GM23338 (cell line): ENCODE measurements around the gene TMEM121. TPM values are rescaled to one million over a fixed set of nuclear protein-coding genes. Genes with fewer than 3 reads are reported as not detected.

Source experiments
- ATAC-seq: fragments of 200-7000 bp; cut with Tn5 transposase; 3 replicates; pipeline ENCODE4 v1.9.1; 2020
- DNase-seq: peaks from one replicate; pipeline ENCODE4 v3.0.0-alpha.2; 2015; ENCODE audit warnings: low spot score
- H2AFZ ChIP-seq: fragments of 200-600 bp; sonication (generic); 2 replicates; pipeline ENCODE4 v1.8.0; 2016; ENCODE audit warnings: antibody characterized with exemption, mild to moderate bottlenecking, moderate library complexity
- H3F3A ChIP-seq: fragments of 200-600 bp; sonication (generic); replicated peaks from 2 replicates; pipeline ENCODE4 v1.8.0; 2017; ENCODE audit warnings: antibody characterized with exemption, mixed run types, low read depth
- H3K27ac ChIP-seq: fragments of 200-600 bp; sonication (generic); 2 replicates; pipeline ENCODE4 v1.6.1; 2016; ENCODE audit warnings: low read depth
- H3K27me3 ChIP-seq: fragments of 200-600 bp; sonication (generic); 2 replicates; pipeline ENCODE4 v1.8.0; 2016; ENCODE audit warnings: mild to moderate bottlenecking, mixed run types, moderate library complexity; ENCODE audit not compliant: insufficient read depth
- H3K36me3 ChIP-seq: fragments of 200-600 bp; sonication (generic); 2 replicates; pipeline ENCODE4 v1.8.0; 2016; ENCODE audit warnings: mild to moderate bottlenecking; ENCODE audit not compliant: insufficient read depth
- H3K4me1 ChIP-seq: fragments of 200-600 bp; sonication (generic); 2 replicates; pipeline ENCODE4 v1.8.0; 2016; ENCODE audit warnings: mild to moderate bottlenecking, moderate library complexity; ENCODE audit not compliant: insufficient read depth
- H3K4me2 ChIP-seq: fragments of 200-600 bp; sonication (generic); 2 replicates; pipeline ENCODE4 v1.7.1; 2017; ENCODE audit warnings: mixed run types
- H3K4me3 ChIP-seq: fragments of 200-600 bp; sonication (generic); 2 replicates; pipeline ENCODE4 v1.6.1; 2016; ENCODE audit warnings: mixed run types
- H3K79me2 ChIP-seq: fragments of 200-600 bp; sonication (generic); replicated peaks from 2 replicates; pipeline ENCODE4 v1.8.0; 2017; ENCODE audit warnings: mild to moderate bottlenecking; ENCODE audit not compliant: insufficient read depth
- H3K9me2 ChIP-seq: fragments of 200-600 bp; sonication (generic); 2 replicates; pipeline ENCODE4 v1.8.0; 2017; ENCODE audit not compliant: insufficient read depth
- H4K20me1 ChIP-seq: fragments of 200-600 bp; sonication (generic); replicated peaks from 2 replicates; pipeline ENCODE4 v1.8.0; 2017; ENCODE audit warnings: mild to moderate bottlenecking; ENCODE audit not compliant: insufficient read depth
- H3K27ac Mint-ChIP-seq: 2 replicates; pipeline ENCODE4 v1.8.0; 2020; ENCODE audit warnings: inconsistent platforms, mild to moderate bottlenecking, moderate library complexity, mixed read lengths
- H3K27me3 Mint-ChIP-seq: 3 replicates; pipeline ENCODE4 v1.8.0; 2022; ENCODE audit warnings: low read depth, mild to moderate bottlenecking, moderate library complexity, mixed read lengths, inconsistent platforms; ENCODE audit not compliant: insufficient read depth, poor library complexity
- H3K36me3 Mint-ChIP-seq: 3 replicates; pipeline ENCODE4 v1.8.0; 2021; ENCODE audit warnings: low read depth, mild to moderate bottlenecking, inconsistent platforms, moderate library complexity, mixed read lengths
- H3K4me1 Mint-ChIP-seq: 3 replicates; pipeline ENCODE4 v1.8.0; 2020; ENCODE audit warnings: mild to moderate bottlenecking, inconsistent platforms, mixed read lengths
- H3K4me3 Mint-ChIP-seq: 3 replicates; pipeline ENCODE4 v1.8.0; 2021; ENCODE audit warnings: moderate library complexity, mild to moderate bottlenecking, inconsistent platforms, mixed read lengths
- H3K9me3 Mint-ChIP-seq: 3 replicates; pipeline ENCODE4 v1.8.0; 2020; ENCODE audit warnings: moderate library complexity, mild to moderate bottlenecking, inconsistent platforms, mixed read lengths
- CREB1 ChIP-seq: fragments of 250-450 bp; sonication (Bioruptor Pico); IDR thresholded peaks from 2 replicates; pipeline ENCODE4 v1.5.0; 2020; ENCODE audit warnings: low read depth, mild to moderate bottlenecking, moderate library complexity
- CTCF ChIP-seq, 2 experiments: fragments of 200-600 bp in 1 of 2; sonication (generic) in 1 of 2; conservative IDR thresholded peaks; 2 replicates each; pipeline versions ENCODE4 v1.5.1 to v1.6.1; 2016 to 2017; ENCODE audit warnings: antibody characterized with exemption in 2 of 2, low read depth in 2 of 2, mild to moderate bottlenecking in 2 of 2, moderate library complexity in 1 of 2
- EZH2 ChIP-seq: fragments of 200-600 bp; sonication (generic); IDR thresholded peaks from one replicate; pipeline ENCODE4 v1.8.0; 2017; ENCODE audit warnings: antibody characterized with exemption, mild to moderate bottlenecking, low read depth; ENCODE audit not compliant: unreplicated experiment
- EZH2phosphoT487 ChIP-seq: fragments of 200-600 bp; sonication (generic); IDR thresholded peaks from one replicate; pipeline ENCODE4 v1.8.1; 2018; ENCODE audit warnings: antibody characterized with exemption; ENCODE audit not compliant: unreplicated experiment
- JUNB ChIP-seq: IDR thresholded peaks from one replicate; pipeline ENCODE4 v1.6.1; 2016; ENCODE audit warnings: antibody characterized with exemption; ENCODE audit not compliant: unreplicated experiment
- POLR2AphosphoS5 ChIP-seq: IDR thresholded peaks from 2 replicates; pipeline ENCODE4 v1.6.1; 2016; ENCODE audit warnings: antibody characterized with exemption, low read depth
- REST ChIP-seq: IDR thresholded peaks from one replicate; pipeline ENCODE4 v1.6.1; 2018; ENCODE audit warnings: antibody characterized with exemption; ENCODE audit not compliant: unreplicated experiment
- STAT1 ChIP-seq: IDR thresholded peaks from one replicate; pipeline ENCODE4 v1.6.1; 2016; ENCODE audit warnings: antibody characterized with exemption; ENCODE audit not compliant: unreplicated experiment
- ZNF114 ChIP-seq: fragments of 250-450 bp; sonication (Bioruptor Pico); IDR thresholded peaks from 2 replicates; pipeline ENCODE4 v1.5.0; 2020; ENCODE audit warnings: mild to moderate bottlenecking, moderate library complexity
- ZNF331 ChIP-seq: fragments of 250-450 bp; sonication (Bioruptor Pico); IDR thresholded peaks from 2 replicates; pipeline ENCODE4 v1.5.0; 2020; ENCODE audit warnings: low read depth, mild to moderate bottlenecking, moderate library complexity
- polyA plus RNA-seq: library from polyadenylated mRNA; unstranded; fragments of >200 nt; fragmentation: Nextera tagmentation; extraction: Ambion mirVana; gene quantifications from 2 replicates; pipeline ENCODE4 v1.2.1, GENCODE V29; 2016
- total RNA-seq: library from RNA; depleted of rRNA; stranded (reverse); fragments of >200 nt; shearing (Covaris generic); gene quantifications from 2 replicates; pipeline ENCODE4 v1.2.3, GENCODE V29; 2014

TMEM121 gene
- total and polyA plus RNA-seq, 2 experiments from 2014 or later = 0.13 to 1.3 TPM

DNA sequence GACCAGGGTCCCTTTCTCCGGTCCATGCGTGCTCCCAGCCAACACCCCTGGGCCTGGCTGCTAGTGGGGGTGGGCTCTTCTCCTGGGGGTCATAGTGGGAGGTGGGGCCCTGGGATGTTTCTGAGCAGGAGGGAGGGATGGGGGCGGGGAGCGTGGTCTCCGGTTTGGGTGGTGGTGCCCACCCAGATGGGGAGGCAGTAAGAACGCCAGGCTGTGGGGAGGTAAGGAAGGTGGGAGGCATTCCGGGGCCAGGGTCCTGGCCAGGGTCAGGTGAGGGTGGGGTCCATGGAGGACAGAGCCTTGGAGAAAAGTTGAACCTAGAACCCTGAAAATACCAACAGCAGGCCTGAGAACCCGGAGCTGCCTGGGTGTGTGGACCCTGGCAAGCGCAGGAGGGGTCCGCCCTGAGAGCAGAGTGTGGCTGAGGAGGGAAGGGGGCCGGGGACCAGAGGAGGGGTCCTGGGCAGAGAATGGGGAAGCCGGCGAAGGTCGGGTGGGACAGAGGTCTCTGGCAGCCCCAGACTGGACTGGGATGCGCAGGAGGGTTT, 46.1 kb upstream of the TMEM121 start:
- H3K4me3 ChIP-seq = peak overlapping the region; percentile 51; the same call in 1 of the 2 replicates
- H3K4me1 ChIP-seq = peaks cover 17% of the 10 kb centered on the region; the same call in 1 of the 2 replicates
- Mint-ChIP-seq H3K9me3 (no peaks in the 10 kb centered on the region), H3K4me3 (no peak overlapping the region; the same call in 2 of the 3 replicates), H3K36me3 (no peaks in the 10 kb centered on the region), H3K27me3 (peaks cover 71% of the 10 kb centered on the region), H3K4me1 (peaks cover 20% of the 10 kb centered on the region; the same call in 2 of the 3 replicates), H3K27ac (no peak overlapping the region)
- H3K36me3 ChIP-seq = no peaks in the 10 kb centered on the region
- H3K79me2 ChIP-seq = no peaks in the 10 kb centered on the region
- no peak overlapping the region for H3K27ac ChIP-seq
- peaks cover 93% of the 10 kb centered on the region for H3K27me3 ChIP-seq
- 0 out of 2 replicates have a peak, but pooled peaks cover 4% of the 10 kb centered on the region for H3F3A ChIP-seq
- DNase-seq = no peak
- peak; percentile 39 for TF ChIP-seq EZH2
- no peak for TF ChIP-seq JUNB
- H3K9me2 ChIP-seq = no peaks in the 10 kb centered on the region
- peak overlapping the region; percentile 55; the same call in 1 of the 2 replicates for H3K4me2 ChIP-seq
- H4K20me1 ChIP-seq = no peaks in the 10 kb centered on the region
- ATAC-seq = no peak
- H2AFZ ChIP-seq = no peak overlapping the region

- Histone ChIP-seq H3K36me3 (no peaks in the 10 kb centered on the region), H3K4me3 (peak overlapping the region; percentile 51), H2AFZ (peak overlapping the region; percentile 95), H3K27ac (no peak overlapping the region), H3K27me3 (peaks cover 93% of the 10 kb centered on the region), H3F3A (no peaks in the 10 kb centered on the region), H3K4me2 (peak overlapping the region; percentile 87), H3K79me2 (no peaks in the 10 kb centered on the region), H4K20me1 (no peaks in the 10 kb centered on the region), H3K4me1 (peaks cover 12% of the 10 kb centered on the region; the same call in 1 of the 2 replicates), H3K9me2 (no peaks in the 10 kb centered on the region)
- no peak overlapping the region for H3K27ac Mint-ChIP-seq
- H3K27me3 Mint-ChIP-seq = peaks cover 71% of the 10 kb centered on the region
- H3K36me3 Mint-ChIP-seq = no peaks in the 10 kb centered on the region
- DNase-seq (peak; percentile 91), ATAC-seq (peak; percentile 59)
- peaks cover 20% of the 10 kb centered on the region; the same call in 2 of the 3 replicates for H3K4me1 Mint-ChIP-seq
- H3K4me3 Mint-ChIP-seq = peak overlapping the region; percentile 60
- no peaks in the 10 kb centered on the region for H3K9me3 Mint-ChIP-seq
- TF ChIP-seq STAT1 (no peak), CREB1 (peak; percentile 56), ZNF331 (CRISPR knock-in tag) (no peak), ZNF114 (CRISPR knock-in tag) (no peak), CTCF (conservative IDR thresholded peaks at IDR 0.05; ENCODE audit: low read depth in 2 of 2) (peak; percentile 84 to 96), EZH2phosphoT487 (peak; percentile 6), REST (no peak), POLR2AphosphoS5 (peak; percentile 31; the same call in 1 of the 2 replicates)
Measured at GRCh38 chr14:105480807-105481801, 45.3 kb upstream of the TMEM121 start.
